Gastrocnemius medialis (tissue), 4 donors: Measurements from ENCODE around the gene KISS1R. TPM values are rescaled to one million over a fixed set of nuclear protein-coding genes. Genes with fewer than 3 reads are reported as not detected.
"Not testable (repeated sequence)": the region's sequence is repeated elsewhere in the genome, so short reads cannot be mapped to it uniquely, and the experiment has no call there.

Source experiments
- ATAC-seq, 2 donors: fragments of 150-250 bp; one replicate each; pipeline ENCODE4 v1.9.1; 2016
- DNase-seq, 2 donors: peaks; one replicate each; pipeline ENCODE4 v3.0.0-alpha.2; 2019
- H3K27ac ChIP-seq, 4 donors: fragments of 200-600 bp; sonication (generic); 1 replicate in 1 of 4; 2 replicates in 3 of 4; pipeline ENCODE4 v1.5.1; 2016 to 2018; ENCODE audit warnings: mild to moderate bottlenecking in 2 of 4, moderate library complexity in 1 of 4
- H3K27me3 ChIP-seq, 3 donors: fragments of 200-600 bp; sonication (generic) in 2 of 3; 1 replicate in 1 of 3; 2 replicates in 2 of 3; pipeline versions ENCODE4 v1.5.1 to v1.6.0; 2016 to 2019; ENCODE audit warnings: mild to moderate bottlenecking in 1 of 3, moderate library complexity in 1 of 3
- H3K36me3 ChIP-seq, 2 donors: fragments of 200-600 bp; sonication (generic) in 1 of 2; one replicate each; pipeline ENCODE4 v1.5.1; 2017 to 2018
- H3K4me1 ChIP-seq, 2 donors: fragments of 200-600 bp; sonication (generic) in 1 of 2; one replicate each; pipeline ENCODE4 v1.5.1; 2016 to 2017; ENCODE audit warnings: mild to moderate bottlenecking in 2 of 2
- H3K4me3 ChIP-seq, 4 donors: fragments of 200-600 bp; sonication (generic) in 3 of 4; 1 replicate in 1 of 4; 2 replicates in 3 of 4; pipeline ENCODE4 v1.5.1; 2016 to 2019; ENCODE audit warnings: mild to moderate bottlenecking in 2 of 4
- H3K9me3 ChIP-seq, 3 donors: fragments of 200-600 bp; sonication (generic) in 2 of 3; 1 replicate in 1 of 3; 2 replicates in 2 of 3; pipeline ENCODE4 v1.5.1; 2016 to 2019
- POLR2A ChIP-seq, 2 donors: fragments of 450-650 bp; IDR thresholded peaks; one replicate each; pipeline ENCODE4 v1.6.1; 2017; ENCODE audit warnings: antibody characterized with exemption in 2 of 2, mild to moderate bottlenecking in 2 of 2, moderate library complexity in 2 of 2
- in situ Hi-C, 4 donors: fragments of 200-750 bp; cut with MboI; loops; one replicate each; pipeline versions ENCODE4 v1.15.0 to v1.8.0; 2017; ENCODE audit warnings: low sequenced_read_pairs in 4 of 4
- intact Hi-C: fragments of 100-400 bp; cut with DNase I; formaldehyde crosslinking; loops from one replicate; pipeline ENCODE4 v1.15.1; 2023; ENCODE audit warnings: low total_unique reads
- total RNA-seq, 4 donors: library from RNA; depleted of rRNA; stranded (reverse); fragments of >200 nt; gene quantifications; one replicate each; pipeline versions ENCODE4 v1.1.0 to v1.2.3, GENCODE V29; 2016
- TF ChIP-seq, protein P1 (sequence below), 5 experiments: fragments of 450-650 bp in 3 of 5; fragments of 200-600 bp in 2 of 5; sonication (generic) in 2 of 5; IDR thresholded peaks in 4 of 5; conservative IDR thresholded peaks in 1 of 5; 1 replicate in 4 of 5; 2 replicates in 1 of 5; pipeline ENCODE4 v1.5.1; 2016 to 2019; ENCODE audit warnings: antibody characterized with exemption in 5 of 5, mild to moderate bottlenecking in 3 of 5, moderate library complexity in 3 of 5

KISS1R gene
- total RNA-seq, 4 donors from 2014 or later: not detected

DNA sequence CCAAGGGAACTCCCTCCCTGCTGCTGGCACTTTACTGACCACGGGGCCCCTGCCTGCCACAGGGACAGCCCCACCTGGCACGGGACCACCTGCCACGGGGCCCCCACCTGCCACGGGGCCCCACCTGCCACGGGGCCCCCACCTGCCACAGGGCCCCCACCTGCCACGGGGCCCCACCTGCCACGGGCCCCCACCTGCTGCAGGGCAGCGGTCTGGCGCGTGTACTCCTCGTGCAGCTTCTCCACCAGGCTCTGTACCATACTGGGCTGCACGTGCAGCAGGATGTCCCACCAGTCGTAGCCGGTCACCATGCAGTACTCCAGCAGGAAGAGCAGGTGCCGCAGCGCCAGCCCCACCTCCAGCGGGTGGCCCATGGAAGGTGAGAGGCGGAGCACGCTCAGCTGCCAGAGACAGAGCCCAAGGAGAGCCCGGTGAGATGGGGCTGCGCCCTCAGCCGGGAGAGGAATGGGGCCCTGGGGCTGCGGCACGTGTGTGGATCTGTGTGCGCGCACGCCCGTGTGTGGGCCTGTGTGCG lies 40.3 kb upstream of the KISS1R start:
- no peak overlapping the region for H3K4me3 ChIP-seq
- no peaks in the 10 kb centered on the region for H3K27me3 ChIP-seq
- DNase-seq (no peak), ATAC-seq (no peak)
- intact Hi-C loops: no loop called here
- no peaks in the 10 kb centered on the region for H3K4me1 ChIP-seq
- H3K36me3 ChIP-seq: peaks cover 0 to 42% of the 10 kb centered on the region in 2 donors
- no peaks in the 10 kb centered on the region for H3K9me3 ChIP-seq
- in situ Hi-C loops: no loop called here
- H3K27ac ChIP-seq: no peak overlapping the region
- no peak for TF ChIP-seq POLR2A (IDR thresholded peaks at IDR 0.05)
- TF ChIP-seq, protein P1, sequence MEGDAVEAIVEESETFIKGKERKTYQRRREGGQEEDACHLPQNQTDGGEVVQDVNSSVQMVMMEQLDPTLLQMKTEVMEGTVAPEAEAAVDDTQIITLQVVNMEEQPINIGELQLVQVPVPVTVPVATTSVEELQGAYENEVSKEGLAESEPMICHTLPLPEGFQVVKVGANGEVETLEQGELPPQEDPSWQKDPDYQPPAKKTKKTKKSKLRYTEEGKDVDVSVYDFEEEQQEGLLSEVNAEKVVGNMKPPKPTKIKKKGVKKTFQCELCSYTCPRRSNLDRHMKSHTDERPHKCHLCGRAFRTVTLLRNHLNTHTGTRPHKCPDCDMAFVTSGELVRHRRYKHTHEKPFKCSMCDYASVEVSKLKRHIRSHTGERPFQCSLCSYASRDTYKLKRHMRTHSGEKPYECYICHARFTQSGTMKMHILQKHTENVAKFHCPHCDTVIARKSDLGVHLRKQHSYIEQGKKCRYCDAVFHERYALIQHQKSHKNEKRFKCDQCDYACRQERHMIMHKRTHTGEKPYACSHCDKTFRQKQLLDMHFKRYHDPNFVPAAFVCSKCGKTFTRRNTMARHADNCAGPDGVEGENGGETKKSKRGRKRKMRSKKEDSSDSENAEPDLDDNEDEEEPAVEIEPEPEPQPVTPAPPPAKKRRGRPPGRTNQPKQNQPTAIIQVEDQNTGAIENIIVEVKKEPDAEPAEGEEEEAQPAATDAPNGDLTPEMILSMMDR (IDR thresholded peaks at IDR 0.05 in 4 of 5, conservative IDR thresholded peaks at IDR 0.05 in 1 of 5): no peak

DNA sequence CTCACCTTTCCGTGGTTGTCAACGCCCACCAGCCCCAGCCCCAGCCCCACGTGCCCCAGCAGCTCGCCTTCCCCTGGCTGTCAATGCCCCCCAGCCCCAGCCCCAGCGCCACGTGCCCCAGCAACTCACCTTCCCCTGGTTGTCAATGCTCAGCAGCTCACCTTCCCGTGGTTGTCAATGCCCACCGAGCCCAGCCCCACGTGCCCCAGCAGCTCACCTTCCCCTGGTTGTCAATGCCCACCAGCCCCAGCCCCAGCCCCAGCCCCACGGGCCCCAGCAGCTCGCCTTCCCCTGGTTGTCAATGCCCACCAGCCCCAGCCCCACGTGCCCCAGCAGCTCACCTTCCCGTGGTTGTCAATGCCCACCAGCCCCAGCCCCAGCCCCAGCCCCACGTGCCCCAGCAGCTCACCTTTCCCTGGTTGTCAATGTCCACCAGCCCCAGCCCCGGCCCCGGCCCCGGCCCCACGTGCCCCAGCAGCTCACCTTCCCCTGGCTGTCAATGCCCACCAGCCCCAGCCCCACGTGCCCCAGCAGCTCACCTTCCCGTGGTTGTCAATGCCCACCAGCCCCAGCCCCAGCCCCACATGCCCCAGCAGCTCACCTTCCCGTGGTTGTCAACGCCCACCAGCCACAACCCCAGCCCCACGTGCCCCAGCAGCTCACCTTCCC lies 39.0 kb upstream of the KISS1R start:
- H3K4me1 ChIP-seq, in situ Hi-C loops, intact Hi-C loops, H3K9me3 ChIP-seq, H3K27me3 ChIP-seq, ATAC-seq, H3K27ac ChIP-seq, DNase-seq, H3K4me3 ChIP-seq: not testable (repeated sequence)
- H3K36me3 ChIP-seq: peaks cover 0 to 48% of the 10 kb centered on the region in 2 donors

DNA sequence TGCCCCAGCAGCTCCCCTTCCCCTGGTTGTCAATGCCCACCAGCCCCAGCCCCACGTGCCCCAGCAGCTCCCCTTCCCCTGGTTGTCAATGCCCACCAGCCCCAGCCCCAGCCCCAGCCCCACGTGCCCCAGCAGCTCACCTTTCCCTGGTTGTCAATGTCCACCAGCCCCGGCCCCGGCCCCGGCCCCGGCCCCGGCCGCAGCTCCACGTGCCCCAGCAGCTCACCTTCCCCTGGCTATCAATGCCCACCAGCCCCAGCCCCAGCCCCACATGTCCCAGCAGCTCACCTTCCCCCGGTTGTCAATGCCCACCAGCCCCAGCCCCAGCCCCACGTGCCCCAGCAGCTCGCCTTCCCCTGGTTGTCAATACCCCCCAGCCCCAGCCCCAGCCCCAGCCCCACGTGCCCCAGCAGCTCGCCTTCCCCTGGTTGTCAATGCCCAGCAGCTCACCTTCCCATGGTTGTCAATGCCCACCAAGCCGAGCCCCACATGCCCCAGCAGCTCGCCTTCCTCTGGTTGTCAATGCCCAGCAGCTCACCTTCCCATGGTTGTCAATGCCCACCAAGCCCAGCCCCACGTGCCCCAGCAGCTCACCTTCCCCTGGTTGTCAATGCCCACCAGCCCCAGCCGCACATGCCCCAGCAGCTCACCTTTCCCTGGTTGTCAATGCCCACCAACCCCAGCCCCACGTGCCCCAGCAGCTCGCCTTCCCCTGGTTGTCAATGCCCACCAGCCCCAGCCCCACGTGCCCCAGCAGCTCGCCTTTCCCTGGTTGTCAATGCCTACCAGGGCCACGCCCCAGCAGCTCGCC lies 38.2 kb upstream of the KISS1R start:
- H3K27me3 ChIP-seq, in situ Hi-C loops, ATAC-seq, DNase-seq, H3K4me1 ChIP-seq, H3K27ac ChIP-seq, intact Hi-C loops, H3K9me3 ChIP-seq, H3K4me3 ChIP-seq: not testable (repeated sequence)
- peaks cover 0 to 46% of the 10 kb centered on the region in 2 donors for H3K36me3 ChIP-seq

DNA sequence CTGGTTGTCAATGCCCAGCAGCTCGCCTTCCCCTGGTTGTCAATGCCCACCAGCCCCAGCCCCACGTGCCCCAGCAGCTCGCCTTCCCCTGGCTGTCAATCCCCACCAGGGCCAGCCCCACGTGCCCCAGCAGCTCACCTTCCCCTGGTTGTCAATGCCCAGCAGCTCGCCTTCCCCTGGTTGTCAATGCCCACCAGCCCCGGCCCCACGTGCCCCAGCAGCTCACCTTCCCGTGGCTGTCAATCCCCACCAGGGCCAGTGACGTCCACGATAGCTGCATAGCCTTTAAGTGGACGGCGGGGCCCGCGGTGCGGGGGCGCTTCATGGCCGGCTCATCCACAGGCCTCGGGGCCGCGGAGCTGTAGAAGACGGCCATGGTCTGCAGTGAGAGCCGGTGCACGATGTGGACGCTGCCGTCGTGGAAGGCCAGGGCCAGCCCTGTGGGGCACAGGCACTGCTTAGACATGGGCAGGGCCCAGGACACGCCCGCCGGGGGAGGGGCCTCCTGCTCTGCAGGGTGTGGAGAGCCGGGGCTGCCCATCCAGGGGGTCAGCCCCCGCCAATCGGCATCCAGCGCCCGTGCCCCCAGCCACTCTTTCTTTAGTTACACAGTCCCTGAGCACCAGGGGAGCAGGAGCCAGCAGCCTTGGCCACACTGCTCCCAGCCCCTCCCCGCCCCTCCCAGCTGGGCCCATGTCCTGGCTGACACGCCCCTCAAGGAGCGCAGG lies 37.3 kb upstream of the KISS1R start:
- no peaks in the 10 kb centered on the region for H3K27me3 ChIP-seq
- H3K36me3 ChIP-seq: peaks cover 0 to 53% of the 10 kb centered on the region in 2 donors
- TF ChIP-seq, protein P1 (IDR thresholded peaks at IDR 0.05 in 4 of 5, conservative IDR thresholded peaks at IDR 0.05 in 1 of 5): no peak
- no peak for TF ChIP-seq POLR2A (IDR thresholded peaks at IDR 0.05)
- intact Hi-C loops: no loop called here
- in situ Hi-C loops: no loop called here
- no peaks in the 10 kb centered on the region for H3K9me3 ChIP-seq
- ATAC-seq: no peak
- H3K4me3 ChIP-seq: no peak overlapping the region
- no peak overlapping the region for H3K27ac ChIP-seq
- DNase-seq: no peak
- H3K4me1 ChIP-seq: no peaks in the 10 kb centered on the region

DNA sequence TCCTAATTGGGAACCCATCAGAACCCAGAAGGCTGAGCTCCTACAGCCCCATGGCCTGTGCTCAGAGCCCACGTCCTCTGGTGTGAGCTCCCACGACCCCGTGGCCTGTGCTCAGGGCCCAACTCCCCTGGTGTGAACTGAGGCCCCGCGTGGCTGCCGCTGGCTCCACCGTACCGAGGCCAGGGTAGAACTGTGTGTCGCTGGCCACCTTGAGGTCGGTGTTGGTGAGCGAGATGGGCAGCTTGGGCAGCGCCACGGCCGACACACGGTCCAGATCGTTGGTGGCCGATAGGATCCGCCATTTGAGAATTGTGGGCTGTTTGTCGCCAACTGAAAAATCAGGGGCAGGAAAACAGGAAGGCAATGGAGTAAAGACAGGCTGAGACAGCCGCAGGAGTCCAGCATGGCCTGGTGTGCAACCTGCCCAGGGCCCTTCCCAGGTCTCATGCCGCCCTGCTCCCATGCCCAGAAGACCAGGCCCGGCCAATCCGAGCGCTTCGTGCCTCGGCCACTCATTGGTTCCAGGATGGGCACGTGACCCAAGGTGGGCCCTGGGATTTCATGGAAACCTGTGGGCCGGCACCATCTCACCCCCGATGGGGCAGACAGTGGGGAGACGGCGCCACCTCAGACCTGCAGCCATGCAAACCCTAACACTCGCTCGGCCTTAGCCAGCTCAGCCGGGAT lies 35.6 kb upstream of the KISS1R start:
- intact Hi-C loops: no loop called here
- Histone ChIP-seq H3K36me3 (peaks cover 0 to 70% of the 10 kb centered on the region in 2 donors), H3K27ac (no peak overlapping the region), H3K4me3 (no peak overlapping the region), H3K4me1 (no peaks in the 10 kb centered on the region), H3K9me3 (no peaks in the 10 kb centered on the region), H3K27me3 (no peaks in the 10 kb centered on the region)
- in situ Hi-C loops: no loop called here
- DNase-seq: no peak
- ATAC-seq: no peak
- TF ChIP-seq POLR2A (IDR thresholded peaks at IDR 0.05): no peak
- TF ChIP-seq, protein P1 (IDR thresholded peaks at IDR 0.05 in 4 of 5, conservative IDR thresholded peaks at IDR 0.05 in 1 of 5): no peak
